ENCODE measurements around the gene RABGGTA. TPM values are rescaled to one million over a fixed set of nuclear protein-coding genes. Genes with fewer than 3 reads are reported as not detected.

The RABGGTA gene
- total RNA-seq, 1 experiment from 2014 or later: 27.1 TPM

GRCh38 chr14:24236689-24237462, 34.5 kb downstream of the RABGGTA start:
- H3K36me3 ChIP-seq (ENCODE audit: control insufficient read depth, insufficient read depth, low read length): peaks cover 5% of the 10 kb centered on the region
- Mint-ChIP-seq H3K36me3 (ENCODE audit: insufficient read depth, unreplicated experiment) (peaks cover 50% of the 10 kb centered on the region), H3K4me3 (ENCODE audit: unreplicated experiment) (no peak overlapping the region), H3K27me3 (ENCODE audit: insufficient read depth, unreplicated experiment) (no peaks in the 10 kb centered on the region), H3K4me1 (ENCODE audit: low read depth, unreplicated experiment) (peaks cover 9% of the 10 kb centered on the region), H3K9me3 (ENCODE audit: unreplicated experiment) (no peaks in the 10 kb centered on the region), H3K27ac (ENCODE audit: unreplicated experiment) (no peak overlapping the region)
- BruUV-seq (replicated peaks): no TSS peak
- H3K27me3 ChIP-seq (replicated peaks; ENCODE audit: control insufficient read depth, insufficient read depth, low read length): no peaks in the 10 kb centered on the region
- TF ChIP-seq, protein P1, sequence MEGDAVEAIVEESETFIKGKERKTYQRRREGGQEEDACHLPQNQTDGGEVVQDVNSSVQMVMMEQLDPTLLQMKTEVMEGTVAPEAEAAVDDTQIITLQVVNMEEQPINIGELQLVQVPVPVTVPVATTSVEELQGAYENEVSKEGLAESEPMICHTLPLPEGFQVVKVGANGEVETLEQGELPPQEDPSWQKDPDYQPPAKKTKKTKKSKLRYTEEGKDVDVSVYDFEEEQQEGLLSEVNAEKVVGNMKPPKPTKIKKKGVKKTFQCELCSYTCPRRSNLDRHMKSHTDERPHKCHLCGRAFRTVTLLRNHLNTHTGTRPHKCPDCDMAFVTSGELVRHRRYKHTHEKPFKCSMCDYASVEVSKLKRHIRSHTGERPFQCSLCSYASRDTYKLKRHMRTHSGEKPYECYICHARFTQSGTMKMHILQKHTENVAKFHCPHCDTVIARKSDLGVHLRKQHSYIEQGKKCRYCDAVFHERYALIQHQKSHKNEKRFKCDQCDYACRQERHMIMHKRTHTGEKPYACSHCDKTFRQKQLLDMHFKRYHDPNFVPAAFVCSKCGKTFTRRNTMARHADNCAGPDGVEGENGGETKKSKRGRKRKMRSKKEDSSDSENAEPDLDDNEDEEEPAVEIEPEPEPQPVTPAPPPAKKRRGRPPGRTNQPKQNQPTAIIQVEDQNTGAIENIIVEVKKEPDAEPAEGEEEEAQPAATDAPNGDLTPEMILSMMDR (IDR thresholded peaks at IDR 0.05; ENCODE audit: insufficient read depth in 1 of 2, low read depth in 1 of 2, low read length in 1 of 2, severe bottlenecking in 1 of 2, unreplicated experiment in 1 of 2): no peak
- no peak for DNase-seq
- H3K4me1 ChIP-seq: no peaks in the 10 kb centered on the region
- H3K4me3 ChIP-seq (ENCODE audit: low read depth, low read length): no peak overlapping the region
- no peaks in the 10 kb centered on the region for H3K9me3 ChIP-seq
- ChIA-PET CTCF (no interaction called here), POLR2A (interaction anchor here (1.5 kb wide), 1 partner anchor 23 kb away, joined by 4 read pairs; no protein-coding TSS in a partner anchor)
- intact Hi-C loops (cut with micrococcal nuclease; ENCODE audit: unreplicated experiment): no loop called here

DNA sequence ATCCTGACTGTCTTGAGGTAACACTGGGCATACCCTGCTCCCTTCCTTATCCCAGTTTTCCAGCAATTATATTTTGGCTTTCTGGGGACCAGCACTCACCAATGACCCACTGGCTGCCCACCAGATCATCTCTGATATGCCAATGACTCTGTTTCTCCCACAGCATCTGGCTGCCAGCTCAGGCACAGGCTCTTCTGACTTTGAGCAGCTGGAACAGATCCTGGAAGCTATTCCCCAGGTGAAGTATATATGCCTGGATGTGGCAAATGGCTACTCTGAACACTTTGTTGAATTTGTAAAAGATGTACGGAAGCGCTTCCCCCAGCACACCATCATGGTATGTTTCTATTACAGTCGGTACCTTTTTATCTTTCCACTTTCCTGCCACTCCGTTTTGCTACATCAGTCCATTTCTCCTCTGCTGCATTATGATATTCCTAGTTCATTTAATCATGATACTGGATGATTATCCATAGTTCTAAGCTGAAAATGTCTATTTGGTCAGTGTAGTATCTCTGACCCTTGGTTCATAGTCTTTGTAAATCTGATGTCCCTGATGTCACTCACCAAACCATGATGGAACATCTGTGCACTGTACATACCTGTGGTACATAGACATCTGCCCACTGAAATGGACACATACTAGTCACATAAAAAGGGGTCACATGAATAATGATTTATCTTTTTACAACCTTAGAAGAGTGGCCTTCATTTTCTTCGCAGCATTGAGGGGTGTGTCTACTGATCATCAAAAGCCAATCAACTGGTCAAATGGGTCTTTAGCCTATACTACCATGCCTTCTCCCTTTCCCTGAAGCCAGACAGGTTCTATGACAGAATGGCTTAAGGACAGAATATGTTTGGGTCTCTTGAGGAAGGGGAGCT, 35.4 kb downstream of the RABGGTA start:
- H3K27me3 ChIP-seq (replicated peaks; ENCODE audit: control insufficient read depth, insufficient read depth, low read length): no peaks in the 10 kb centered on the region
- no peak overlapping the region for H3K4me3 ChIP-seq (ENCODE audit: low read depth, low read length)
- peaks cover 46% of the 10 kb centered on the region for H3K36me3 Mint-ChIP-seq (ENCODE audit: insufficient read depth, unreplicated experiment)
- intact Hi-C loops (cut with micrococcal nuclease; ENCODE audit: unreplicated experiment): no loop called here
- TF ChIP-seq, protein P1 (IDR thresholded peaks at IDR 0.05; ENCODE audit: insufficient read depth in 1 of 2, low read depth in 1 of 2, low read length in 1 of 2, severe bottlenecking in 1 of 2, unreplicated experiment in 1 of 2): no peak
- no peak overlapping the region for H3K4me3 Mint-ChIP-seq (ENCODE audit: unreplicated experiment)
- H3K9me3 ChIP-seq: no peaks in the 10 kb centered on the region
- BruUV-seq (replicated peaks): no TSS peak
- DNase-seq: no peak
- ChIA-PET POLR2A (no interaction called here), CTCF (no interaction called here)
- H3K9me3 Mint-ChIP-seq (ENCODE audit: unreplicated experiment): no peaks in the 10 kb centered on the region
- no peaks in the 10 kb centered on the region for H3K4me1 ChIP-seq
- peaks cover 9% of the 10 kb centered on the region for H3K4me1 Mint-ChIP-seq (ENCODE audit: low read depth, unreplicated experiment)
- H3K27me3 Mint-ChIP-seq (ENCODE audit: insufficient read depth, unreplicated experiment): no peaks in the 10 kb centered on the region
- peaks cover 5% of the 10 kb centered on the region for H3K36me3 ChIP-seq (ENCODE audit: control insufficient read depth, insufficient read depth, low read length)
- no peak overlapping the region for H3K27ac Mint-ChIP-seq (ENCODE audit: unreplicated experiment)
